ENCODE results near the gene SERPINA9. TPM values are rescaled to one million over a fixed set of nuclear protein-coding genes. Genes with fewer than 3 reads are reported as not detected.
"Not testable (repeated sequence)": the region's sequence is repeated elsewhere in the genome, so short reads cannot be mapped to it uniquely, and the experiment has no call there.

The SERPINA9 gene
- total and polyA plus RNA-seq, 2 donors from 2014 or later: not detected

DNA sequence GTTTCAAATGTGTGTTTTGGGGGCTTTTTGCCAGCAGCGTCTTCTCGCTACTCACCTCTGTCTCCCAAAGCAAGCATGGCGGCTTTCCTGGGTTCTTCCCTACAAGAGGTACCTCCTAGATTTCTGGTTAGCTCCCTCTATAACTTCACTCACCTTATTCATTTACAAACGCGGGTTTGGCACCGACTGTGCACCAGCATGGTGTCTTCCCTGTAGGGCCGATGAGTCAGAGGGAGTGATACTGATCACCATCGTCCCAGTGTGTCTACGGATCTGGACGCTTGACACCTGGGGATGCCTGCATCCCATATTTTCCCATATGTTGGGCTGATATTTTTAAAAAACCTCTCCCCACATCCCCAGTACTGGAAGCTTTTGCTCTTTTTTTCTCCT is 41.2 kb upstream of the SERPINA9 start:
- TF ChIP-seq, protein P1, sequence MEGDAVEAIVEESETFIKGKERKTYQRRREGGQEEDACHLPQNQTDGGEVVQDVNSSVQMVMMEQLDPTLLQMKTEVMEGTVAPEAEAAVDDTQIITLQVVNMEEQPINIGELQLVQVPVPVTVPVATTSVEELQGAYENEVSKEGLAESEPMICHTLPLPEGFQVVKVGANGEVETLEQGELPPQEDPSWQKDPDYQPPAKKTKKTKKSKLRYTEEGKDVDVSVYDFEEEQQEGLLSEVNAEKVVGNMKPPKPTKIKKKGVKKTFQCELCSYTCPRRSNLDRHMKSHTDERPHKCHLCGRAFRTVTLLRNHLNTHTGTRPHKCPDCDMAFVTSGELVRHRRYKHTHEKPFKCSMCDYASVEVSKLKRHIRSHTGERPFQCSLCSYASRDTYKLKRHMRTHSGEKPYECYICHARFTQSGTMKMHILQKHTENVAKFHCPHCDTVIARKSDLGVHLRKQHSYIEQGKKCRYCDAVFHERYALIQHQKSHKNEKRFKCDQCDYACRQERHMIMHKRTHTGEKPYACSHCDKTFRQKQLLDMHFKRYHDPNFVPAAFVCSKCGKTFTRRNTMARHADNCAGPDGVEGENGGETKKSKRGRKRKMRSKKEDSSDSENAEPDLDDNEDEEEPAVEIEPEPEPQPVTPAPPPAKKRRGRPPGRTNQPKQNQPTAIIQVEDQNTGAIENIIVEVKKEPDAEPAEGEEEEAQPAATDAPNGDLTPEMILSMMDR (IDR thresholded peaks at IDR 0.05; ENCODE audit: borderline replicate concordance, extremely low read depth, insufficient read depth): no peak
- no peaks in the 10 kb centered on the region for H3K4me1 ChIP-seq (ENCODE audit: control insufficient read depth in 2 of 3, insufficient read depth in 2 of 3, low read depth in 1 of 3, low read length in 3 of 3)
- H3K27ac ChIP-seq (ENCODE audit: low read depth in 2 of 2, low read length in 2 of 2): no peak overlapping the region
- intact Hi-C loops (cut with DNase I): no loop called here
- H3K36me3 ChIP-seq (ENCODE audit: control insufficient read depth in 2 of 3, insufficient read depth in 3 of 3, low read length in 3 of 3): no peaks in the 10 kb centered on the region
- no peak overlapping the region for H3K9ac ChIP-seq (ENCODE audit: low read length in 3 of 3)
- FAIRE-seq (no peak), DNase-seq (no peak)
- no peak overlapping the region for H3K4me3 ChIP-seq (ENCODE audit: low read length in 3 of 3)
- H3K27me3 ChIP-seq (ENCODE audit: control insufficient read depth, insufficient read depth, low read length): no peaks in the 10 kb centered on the region
- H3K9me3 ChIP-seq (ENCODE audit: control insufficient read depth in 2 of 3, insufficient read depth in 1 of 3, low read length in 3 of 3): peaks cover 0 to 1% (median 0%) of the 10 kb centered on the region in 3 donors

DNA sequence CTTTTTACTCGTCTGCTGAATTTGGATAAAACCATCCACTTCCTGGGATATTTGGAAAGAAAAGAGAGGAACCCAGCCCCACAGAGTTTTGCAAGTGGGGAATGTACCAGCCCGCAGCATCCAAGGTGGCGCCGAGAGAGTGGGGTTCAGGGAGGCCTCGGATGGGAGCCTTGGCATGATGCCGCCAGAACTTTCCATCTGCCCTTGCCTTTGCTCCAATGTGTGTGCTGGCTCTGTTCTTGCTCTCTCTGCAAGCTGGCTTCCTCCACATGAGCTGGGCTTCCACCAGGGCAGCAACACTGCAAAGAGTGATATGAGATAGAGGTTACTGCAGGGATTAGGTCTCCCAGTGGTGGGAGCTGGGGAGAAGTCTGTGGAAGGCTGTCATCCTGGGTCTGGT is 39.9 kb upstream of the SERPINA9 start:
- no peaks in the 10 kb centered on the region for H3K27me3 ChIP-seq (ENCODE audit: control insufficient read depth, insufficient read depth, low read length)
- peaks cover 0 to 1% (median 0%) of the 10 kb centered on the region in 3 donors for H3K9me3 ChIP-seq (ENCODE audit: control insufficient read depth in 2 of 3, insufficient read depth in 1 of 3, low read length in 3 of 3)
- no peak overlapping the region for H3K4me3 ChIP-seq (ENCODE audit: low read length in 3 of 3)
- DNase-seq (no peak), FAIRE-seq (no peak)
- H3K4me1 ChIP-seq (ENCODE audit: control insufficient read depth in 2 of 3, insufficient read depth in 2 of 3, low read depth in 1 of 3, low read length in 3 of 3): no peaks in the 10 kb centered on the region
- no peak overlapping the region for H3K27ac ChIP-seq (ENCODE audit: low read depth in 2 of 2, low read length in 2 of 2)
- H3K36me3 ChIP-seq (ENCODE audit: control insufficient read depth in 2 of 3, insufficient read depth in 3 of 3, low read length in 3 of 3): no peaks in the 10 kb centered on the region
- intact Hi-C loops (cut with DNase I): no loop called here
- TF ChIP-seq, protein P1 (IDR thresholded peaks at IDR 0.05; ENCODE audit: borderline replicate concordance, extremely low read depth, insufficient read depth): no peak
- no peak overlapping the region for H3K9ac ChIP-seq (ENCODE audit: low read length in 3 of 3)

DNA sequence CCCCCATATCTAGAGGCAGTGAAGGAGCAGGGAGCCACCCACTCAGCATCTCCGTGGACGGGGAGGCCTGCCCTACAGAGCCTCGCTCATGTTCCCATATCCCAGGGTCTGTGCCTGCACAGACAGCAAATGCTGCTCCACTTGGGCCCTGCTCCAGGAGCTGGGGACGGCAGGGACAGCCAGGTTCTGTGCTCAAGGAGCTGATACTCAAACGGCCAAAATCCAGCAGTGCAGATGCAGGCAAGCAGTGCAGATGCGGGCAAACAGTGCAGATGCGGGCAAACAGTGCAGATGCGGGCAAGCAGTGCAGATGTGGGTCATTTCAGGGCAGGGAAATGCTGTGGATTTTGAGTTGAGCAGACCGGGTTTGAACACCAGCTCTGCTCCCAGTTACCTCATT is 39.4 kb upstream of the SERPINA9 start:
- peaks cover 0 to 1% (median 0%) of the 10 kb centered on the region in 3 donors for H3K9me3 ChIP-seq (ENCODE audit: control insufficient read depth in 2 of 3, insufficient read depth in 1 of 3, low read length in 3 of 3)
- TF ChIP-seq, protein P1 (IDR thresholded peaks at IDR 0.05; ENCODE audit: borderline replicate concordance, extremely low read depth, insufficient read depth): no peak

DNA sequence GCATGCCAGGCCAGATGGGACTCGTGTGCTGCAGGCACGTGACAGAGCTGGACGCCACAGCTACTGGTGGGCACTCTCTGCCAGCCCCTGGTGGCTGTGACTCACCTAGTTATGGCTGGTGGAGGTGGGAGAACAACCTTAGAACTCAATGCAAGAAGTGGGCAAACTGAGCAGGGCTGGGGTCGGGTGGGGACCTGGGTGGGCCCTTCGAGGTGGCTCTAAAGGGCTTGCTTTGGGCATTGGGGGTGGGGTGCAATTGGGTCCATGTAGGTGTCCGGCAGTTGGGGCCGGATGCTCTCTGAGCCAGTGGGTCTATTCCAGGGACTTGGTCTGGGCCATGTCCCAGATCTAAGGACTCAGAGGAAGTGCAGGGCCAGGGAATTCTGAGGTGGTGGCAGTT is 38.4 kb upstream of the SERPINA9 start:
- FAIRE-seq (no peak), DNase-seq (no peak)
- H3K4me1 ChIP-seq (ENCODE audit: control insufficient read depth in 2 of 3, insufficient read depth in 2 of 3, low read depth in 1 of 3, low read length in 3 of 3): no peaks in the 10 kb centered on the region
- no peak overlapping the region for H3K9ac ChIP-seq (ENCODE audit: low read length in 3 of 3)
- intact Hi-C loops (cut with DNase I): no loop called here
- no peak overlapping the region for H3K4me3 ChIP-seq (ENCODE audit: low read length in 3 of 3)
- H3K27ac ChIP-seq (ENCODE audit: low read depth in 2 of 2, low read length in 2 of 2): no peak overlapping the region
- H3K36me3 ChIP-seq (ENCODE audit: control insufficient read depth in 2 of 3, insufficient read depth in 3 of 3, low read length in 3 of 3): no peaks in the 10 kb centered on the region
- H3K9me3 ChIP-seq (ENCODE audit: control insufficient read depth in 2 of 3, insufficient read depth in 1 of 3, low read length in 3 of 3): no peaks in the 10 kb centered on the region
- no peaks in the 10 kb centered on the region for H3K27me3 ChIP-seq (ENCODE audit: control insufficient read depth, insufficient read depth, low read length)
- TF ChIP-seq, protein P1 (IDR thresholded peaks at IDR 0.05; ENCODE audit: borderline replicate concordance, extremely low read depth, insufficient read depth): no peak

More for the DNA sequence above, 39.4 kb upstream of the SERPINA9 start:
- DNase-seq (no peak), FAIRE-seq (no peak)
- intact Hi-C loops (cut with DNase I): no loop called here
- Histone ChIP-seq H3K9ac (ENCODE audit: low read length in 3 of 3) (no peak overlapping the region), H3K27me3 (ENCODE audit: control insufficient read depth, insufficient read depth, low read length) (no peaks in the 10 kb centered on the region), H3K4me1 (ENCODE audit: control insufficient read depth in 2 of 3, insufficient read depth in 2 of 3, low read depth in 1 of 3, low read length in 3 of 3) (no peaks in the 10 kb centered on the region), H3K36me3 (ENCODE audit: control insufficient read depth in 2 of 3, insufficient read depth in 3 of 3, low read length in 3 of 3) (no peaks in the 10 kb centered on the region), H3K4me3 (ENCODE audit: low read length in 3 of 3) (no peak overlapping the region), H3K27ac (ENCODE audit: low read depth in 2 of 2, low read length in 2 of 2) (no peak overlapping the region)

DNA sequence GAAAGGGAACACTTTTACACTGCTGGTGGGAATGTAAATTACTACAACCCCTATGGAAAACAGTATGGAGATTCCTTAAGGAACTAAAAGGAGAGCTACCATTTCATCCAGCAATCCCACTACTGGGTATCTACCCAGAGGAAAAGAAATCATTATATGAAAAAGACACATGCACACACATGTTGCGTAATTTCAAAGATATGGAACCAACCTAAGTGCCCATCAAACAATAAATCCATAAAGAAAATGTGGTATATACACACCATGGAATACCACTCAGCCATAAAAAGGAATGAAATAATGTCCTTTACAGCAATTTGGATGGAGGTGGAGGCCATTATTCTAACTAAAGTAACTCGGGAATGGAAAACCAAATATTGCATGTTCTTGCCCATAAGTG is 34.5 kb upstream of the SERPINA9 start:
- H3K36me3 ChIP-seq (ENCODE audit: control insufficient read depth in 2 of 3, insufficient read depth in 3 of 3, low read length in 3 of 3); FAIRE-seq; H3K27me3 ChIP-seq (ENCODE audit: control insufficient read depth, insufficient read depth, low read length); H3K27ac ChIP-seq (ENCODE audit: low read depth in 2 of 2, low read length in 2 of 2); H3K4me1 ChIP-seq (ENCODE audit: control insufficient read depth in 2 of 3, insufficient read depth in 2 of 3, low read depth in 1 of 3, low read length in 3 of 3); H3K9me3 ChIP-seq (ENCODE audit: control insufficient read depth in 2 of 3, insufficient read depth in 1 of 3, low read length in 3 of 3); DNase-seq; H3K9ac ChIP-seq (ENCODE audit: low read length in 3 of 3); intact Hi-C loops (cut with DNase I); H3K4me3 ChIP-seq (ENCODE audit: low read length in 3 of 3): not testable (repeated sequence)
